ENCODE measurements around the gene PEX3.
"Not testable (repeated sequence)": the region's sequence is repeated elsewhere in the genome, so short reads cannot be mapped to it uniquely, and the experiment has no call there.

PEX3 gene

GRCh38 chr6:143507358-143508145 lies 56.9 kb downstream of the PEX3 start:
- no peak for DNase-seq (ENCODE audit: low read depth)

GRCh38 chr6:143510326-143510725 lies 59.7 kb downstream of the PEX3 start:
- not testable (repeated sequence) for DNase-seq (ENCODE audit: low read depth)

GRCh38 chr6:143510991-143511891 lies 60.6 kb downstream of the PEX3 start, which contains the start of gene FUCA2:
TSS of gene FUCA2 (minus strand) at chr6:143511720. CDS start at chr6:143511634, 86 bp downstream.
- DNase-seq (ENCODE audit: low read depth) = peak; percentile 25

DNA sequence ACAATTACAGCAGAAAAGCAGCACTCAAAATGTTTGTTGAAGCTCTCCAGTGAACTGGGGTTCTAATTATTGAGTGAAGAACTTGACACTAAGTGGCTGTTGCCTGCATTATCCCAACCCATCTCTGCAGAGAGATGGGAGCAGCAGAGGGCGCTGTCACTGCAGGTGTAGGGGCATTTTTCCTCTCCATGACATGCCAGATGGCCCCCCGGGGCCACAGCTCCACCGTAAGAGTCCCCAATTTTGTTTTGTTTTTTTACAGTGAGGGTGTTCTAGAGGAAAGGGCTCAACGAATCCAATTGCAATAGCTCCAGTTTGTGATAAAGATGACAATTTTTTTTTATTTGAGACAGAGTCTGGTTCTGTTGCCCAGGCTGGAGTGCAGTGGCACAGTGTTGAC lies 62.8 kb downstream of the PEX3 start:
- DNase-seq (ENCODE audit: low read depth) = no peak

GRCh38 chr6:143515061-143515760 lies 64.6 kb downstream of the PEX3 start:
- DNase-seq (ENCODE audit: low read depth) = no peak

DNA sequence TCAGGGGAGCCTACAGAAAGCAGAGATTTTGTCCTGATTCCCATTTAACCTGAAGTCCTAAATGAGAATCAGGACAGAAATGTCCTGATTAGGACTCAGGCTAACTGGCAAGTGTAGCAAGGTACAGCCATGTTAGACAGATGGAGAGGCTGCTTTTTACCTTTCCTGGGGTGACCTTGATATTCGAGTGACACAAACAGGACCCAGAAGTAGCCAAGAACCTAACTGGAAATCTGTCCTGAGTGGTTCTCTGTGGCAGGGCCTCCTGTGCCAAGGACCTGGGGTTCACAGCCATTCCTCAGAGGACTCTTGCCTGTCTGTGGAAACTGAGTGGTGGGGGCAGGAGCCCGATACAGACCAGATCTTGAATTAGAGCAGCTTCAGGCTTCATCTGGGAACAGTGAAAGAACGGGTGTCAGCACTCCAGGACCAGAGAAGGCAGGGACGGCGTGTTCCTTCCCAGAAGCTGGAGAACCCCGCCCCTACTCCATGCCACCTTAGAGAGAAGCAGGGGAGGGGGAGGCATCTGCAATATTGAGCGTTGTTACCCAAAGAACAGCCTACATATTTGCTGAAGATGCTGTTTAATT lies 65.3 kb downstream of the PEX3 start:
- no peak for DNase-seq (ENCODE audit: low read depth)

DNA sequence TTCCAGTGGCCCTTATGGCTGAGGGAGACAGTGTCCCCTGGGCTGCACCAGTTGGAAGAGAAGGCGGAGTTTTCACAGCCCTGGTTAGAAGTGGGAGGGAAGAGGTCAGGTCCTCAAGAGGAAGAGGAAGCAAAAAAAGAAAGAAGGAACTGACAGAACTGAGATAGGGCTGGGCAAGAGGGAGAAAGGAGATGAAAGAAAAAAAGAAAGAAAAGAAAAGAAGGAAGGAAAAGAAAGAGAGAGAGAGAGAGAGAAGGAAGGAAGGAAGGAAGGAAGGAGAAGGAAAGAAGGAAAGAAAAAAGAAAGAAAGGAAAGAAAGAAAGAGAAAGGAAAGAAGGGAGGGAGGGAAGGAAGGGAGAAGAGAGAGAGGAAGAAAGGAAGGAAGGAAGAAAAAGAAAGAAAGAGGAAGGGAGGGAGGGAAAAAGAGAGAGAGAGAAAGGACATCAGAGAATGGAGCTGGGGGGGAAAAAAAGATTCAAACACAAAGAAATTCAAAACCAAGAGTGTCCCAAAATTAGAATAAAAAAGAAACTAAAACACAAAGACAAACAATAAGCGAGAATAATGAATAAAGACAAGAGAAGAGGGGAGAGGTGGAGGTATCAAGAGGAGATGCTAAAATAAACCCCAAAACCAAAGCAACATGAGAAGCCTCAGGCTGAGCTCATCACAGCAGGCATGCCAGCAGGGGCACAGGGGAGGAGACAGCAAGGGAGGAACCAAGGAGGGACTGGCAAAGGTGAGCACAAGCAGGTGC lies 66.3 kb downstream of the PEX3 start:
- DNase-seq (ENCODE audit: low read depth) = no peak

GRCh38 chr6:143517447-143517773 lies 66.8 kb downstream of the PEX3 start:
- DNase-seq (ENCODE audit: low read depth) = no peak

DNA sequence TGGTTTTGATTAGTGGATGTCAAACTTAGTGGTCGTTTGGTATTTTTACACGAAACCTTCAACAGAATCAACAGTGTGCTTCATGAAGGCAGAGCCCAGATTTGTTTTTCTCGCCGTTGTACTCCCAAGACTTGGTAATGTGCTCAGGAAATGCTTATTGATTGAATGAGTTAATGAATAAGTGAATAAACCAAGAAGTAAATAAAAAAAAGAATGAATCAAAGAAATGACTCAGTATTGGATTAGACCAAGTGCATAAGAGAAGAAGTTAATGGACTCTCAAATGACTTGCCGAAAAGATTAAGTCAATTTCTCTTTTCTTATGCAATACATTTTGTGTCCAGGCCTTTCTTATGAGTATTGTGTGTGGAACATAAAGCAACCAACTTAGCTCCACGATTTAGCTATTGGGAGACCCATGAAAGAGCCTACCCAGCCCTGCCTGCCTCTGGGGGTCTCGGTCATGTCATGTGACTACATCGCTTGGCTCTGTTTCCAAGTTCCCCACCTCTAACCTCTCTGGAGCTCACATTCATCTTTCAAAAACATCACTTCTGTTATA lies 71.5 kb downstream of the PEX3 start:
- no peak for DNase-seq (ENCODE audit: low read depth)

DNA sequence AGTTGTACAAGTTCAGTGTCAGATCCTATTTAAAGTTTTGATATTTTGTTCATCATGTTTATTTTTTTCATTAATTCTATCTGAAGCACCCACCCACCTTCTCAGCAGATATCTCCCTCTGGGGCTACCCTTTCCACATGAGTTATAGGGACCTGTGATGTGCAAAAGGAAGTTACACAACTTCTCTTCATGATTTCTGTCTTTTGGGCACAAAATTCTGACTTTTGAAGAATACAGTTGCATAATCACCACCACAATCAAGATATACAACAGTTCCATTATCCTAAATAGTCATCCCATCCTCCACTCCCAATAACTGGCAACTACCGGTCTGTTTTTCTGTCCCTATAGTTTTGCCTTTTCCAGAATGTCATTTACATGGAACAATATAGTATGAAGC lies 74.8 kb downstream of the PEX3 start:
- no peak for DNase-seq (ENCODE audit: low read depth)

GRCh38 chr6:143527677-143528076 lies 77.1 kb downstream of the PEX3 start:
- DNase-seq (ENCODE audit: low read depth) = no peak

DNA sequence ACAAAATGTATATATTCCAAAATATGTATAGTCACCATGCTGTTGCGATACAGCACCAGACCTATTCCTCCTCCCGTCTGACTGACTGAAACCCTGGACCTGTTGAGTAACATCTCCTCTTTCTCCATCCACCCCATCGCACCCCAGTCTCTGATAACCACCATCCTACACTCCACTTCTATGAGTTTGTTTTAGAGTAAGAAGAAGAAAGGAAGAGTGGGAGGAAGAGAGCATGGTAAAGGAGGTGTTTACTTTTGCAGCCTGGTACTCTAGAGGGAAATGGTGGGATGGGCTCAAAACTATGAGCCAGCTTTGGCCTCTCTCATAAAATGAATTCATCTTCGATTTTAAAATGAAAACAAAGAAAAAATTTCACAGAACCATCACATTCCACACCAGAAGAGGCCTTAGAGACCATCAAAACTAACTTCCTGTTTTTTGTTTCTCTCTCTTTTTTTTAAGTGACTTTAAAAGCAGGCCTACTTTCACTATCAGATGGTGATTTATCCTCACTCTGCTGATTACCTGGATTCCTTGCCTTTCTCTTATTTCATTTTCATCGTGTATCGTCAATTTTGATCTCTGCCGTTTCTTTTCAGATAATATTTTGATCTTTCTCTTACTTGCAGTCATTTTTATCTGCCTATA lies 77.7 kb downstream of the PEX3 start:
- no peak for DNase-seq (ENCODE audit: low read depth)

DNA sequence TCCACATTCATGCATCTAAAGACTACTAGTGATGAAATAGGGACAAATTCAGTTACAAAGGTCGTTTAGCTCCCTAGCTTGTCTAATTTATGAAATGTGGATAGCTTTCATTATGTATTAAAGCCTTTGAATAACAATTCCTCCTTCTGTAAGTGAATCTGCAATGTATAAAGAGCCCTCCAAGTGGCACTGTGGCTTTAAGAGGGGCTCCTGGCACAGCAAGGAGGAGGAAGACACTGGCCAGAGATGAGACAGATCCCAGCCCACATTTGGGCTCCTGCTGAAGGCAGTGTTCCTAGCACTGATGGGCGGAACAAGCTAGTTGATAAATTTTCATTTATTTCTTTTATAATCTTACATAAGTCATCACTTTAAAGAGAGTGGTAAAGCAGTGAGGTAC lies 78.5 kb downstream of the PEX3 start:
- no peak for DNase-seq (ENCODE audit: low read depth)

GRCh38 chr6:143531720-143532499 lies 81.3 kb downstream of the PEX3 start:
- no peak for DNase-seq (ENCODE audit: low read depth)

- no peak for DNase-seq (ENCODE audit: low read depth)
These were observed 84.6 kb downstream of the PEX3 start for GRCh38 chr6:143535189-143535614.

DNA sequence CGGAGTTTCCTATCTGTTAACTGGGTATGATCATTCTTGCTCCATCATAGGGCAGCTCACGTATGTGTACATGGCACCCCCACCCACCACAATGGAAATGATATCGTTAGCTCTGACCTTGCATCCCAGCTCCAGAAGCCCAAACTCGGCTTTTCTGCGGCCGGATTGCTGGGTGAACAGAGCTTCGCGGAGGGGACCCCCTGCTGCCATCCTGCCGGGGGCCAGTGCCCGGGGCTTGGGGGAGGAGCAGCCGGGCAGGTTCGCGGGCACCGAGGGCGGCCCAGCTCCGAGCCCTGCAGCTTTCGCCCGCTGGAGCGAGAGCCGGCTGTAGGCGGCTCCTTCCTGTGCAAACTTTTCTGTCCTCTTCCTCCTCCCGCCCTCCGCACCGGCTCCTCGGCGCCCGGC lies 85.9 kb downstream of the PEX3 start:
- peak; percentile 13 for DNase-seq (ENCODE audit: low read depth)

GRCh38 chr6:143536866-143537691 lies 86.5 kb downstream of the PEX3 start:
- peak; percentile 21 for DNase-seq (ENCODE audit: low read depth)

GRCh38 chr6:143538374-143538773 lies 87.8 kb downstream of the PEX3 start:
- no peak for DNase-seq (ENCODE audit: low read depth)

DNA sequence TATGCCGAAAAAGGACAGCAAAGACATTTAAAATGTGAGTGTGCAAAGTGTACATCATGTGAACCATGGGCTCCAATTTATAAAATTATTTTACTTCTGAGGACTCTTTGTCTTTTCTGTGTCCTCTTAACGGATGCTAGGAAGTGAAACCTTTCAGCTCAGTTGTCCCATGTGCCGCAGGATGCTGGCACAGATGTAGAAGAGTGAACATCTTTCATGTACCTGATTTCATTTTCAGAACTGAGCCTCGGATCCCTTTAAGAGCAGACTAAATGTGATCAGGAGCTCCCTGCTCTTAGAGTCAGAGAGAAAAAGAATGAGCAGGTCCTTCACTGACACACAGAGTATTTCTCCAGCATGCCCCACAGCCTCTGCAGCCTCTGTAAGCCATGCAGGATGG lies 88.5 kb downstream of the PEX3 start:
- no peak for DNase-seq (ENCODE audit: low read depth)
